ENCODE results near the gene CLSTN2. TPM values are rescaled to one million over a fixed set of nuclear protein-coding genes. Genes with fewer than 3 reads are reported as not detected.

The CLSTN2 gene
- total and polyA plus RNA-seq, 2 of the 8 experiments (the other 6 are each of a cell fraction or from before 2014, with no cell fraction given), result 0.39 to 0.52 TPM

DNA sequence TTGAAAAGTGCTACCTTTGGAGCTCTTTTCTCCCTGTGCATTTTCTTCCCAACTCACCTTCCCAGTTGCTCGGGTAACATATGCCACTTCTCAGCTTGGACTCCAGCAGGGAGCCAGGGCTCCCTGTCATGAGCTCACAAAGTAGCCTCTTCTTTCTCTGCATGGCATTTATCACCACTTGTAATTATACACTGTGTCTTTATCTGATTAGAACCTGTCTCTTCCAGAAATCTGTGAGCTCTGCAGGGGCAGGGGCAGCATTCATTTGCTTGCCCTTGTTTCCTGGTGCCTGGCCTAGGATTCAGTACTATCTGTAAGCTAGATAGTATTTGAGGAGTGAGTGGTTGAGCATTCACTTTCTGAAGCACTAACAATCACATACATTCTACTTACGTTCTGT, 100.9 kb downstream of the CLSTN2 start:
- FAIRE-seq (no peak), DNase-seq (ENCODE audit: low read depth in 1 of 2, low spot score in 2 of 2) (no peak)
- no peaks in the 10 kb centered on the region for H3K79me1 ChIP-seq (ENCODE audit: low read depth, low read length)
- CTCF ChIA-PET (ENCODE audit: partially characterized antibody), result interaction anchor here (0.8 to 2.1 kb wide), 6 partner anchors 11 to 863 kb away, joined by 3 to 6 read pairs (median 4); no protein-coding TSS in a partner anchor
- H4K91ac ChIP-seq (replicated peaks; ENCODE audit: insufficient read length, low read length), result no peak overlapping the region
- H2AFZ ChIP-seq (ENCODE audit: low read length), result no peak overlapping the region
- H2BK120ac ChIP-seq (replicated peaks; ENCODE audit: low read depth, low read length), result no peak overlapping the region
- POLR2A ChIA-PET (ENCODE audit: partially characterized antibody), result no interaction called here
- no peak overlapping the region for H3K14ac ChIP-seq (ENCODE audit: insufficient read length)
- no peak overlapping the region for H3K56ac ChIP-seq (replicated peaks; ENCODE audit: insufficient read length, low read depth, low read length)
- no peak overlapping the region for H4K5ac ChIP-seq (ENCODE audit: insufficient read length, low read depth, low read length)
- 72% methylated on average over 2 of the region's 2 CpGs; no CpG with 5 or more reads in 1 of the 2 experiments for whole genome bisulfite sequencing, 2 experiments (ENCODE audit: extremely low coverage in 1 of 2, insufficient coverage in 1 of 2, insufficient read length in 1 of 2, insufficient replicate concordance in 2 of 2, low coverage in 1 of 2, low lambda C conversion rate in 2 of 2, missing lambda C conversion rate in 1 of 2)
- no peaks in the 10 kb centered on the region for H3K23me2 ChIP-seq (ENCODE audit: low read depth, low read length)
- no peak overlapping the region for H3K4me3 ChIP-seq (ENCODE audit: extremely low read depth in 1 of 4, insufficient read depth in 2 of 4, low read depth in 3 of 4, low read length in 4 of 4)
- no peak overlapping the region for H2AK5ac ChIP-seq (ENCODE audit: low read depth, low read length)
- H3K23ac ChIP-seq (ENCODE audit: insufficient read length), result no peak overlapping the region
- H3K9me3 ChIP-seq (ENCODE audit: insufficient read depth in 2 of 2, low read depth in 1 of 2, low read length in 1 of 2), result no peaks in the 10 kb centered on the region
- H4K20me1 ChIP-seq (replicated peaks in 1 of 2; ENCODE audit: control insufficient read depth in 1 of 2, insufficient read depth in 2 of 2, low read length in 2 of 2), result no peaks in the 10 kb centered on the region
- no peaks in the 10 kb centered on the region for H3K79me2 ChIP-seq (ENCODE audit: control insufficient read depth in 1 of 2, insufficient read depth in 2 of 2, low read length in 2 of 2)
- no peak overlapping the region for H4K8ac ChIP-seq (ENCODE audit: extremely low read depth, insufficient read depth, low read length)
- no peak for TF ChIP-seq ASH2L (IDR thresholded peaks at IDR 0.05; ENCODE audit: low read length)
- no peak for TF ChIP-seq SIX5 (IDR thresholded peaks at IDR 0.05; ENCODE audit: low read depth, low read length)
- TF ChIP-seq SP4 (IDR thresholded peaks at IDR 0.05; ENCODE audit: low read length), result no peak
- TF ChIP-seq NRF1 (IDR thresholded peaks at IDR 0.05; ENCODE audit: low read depth, low read length), result no peak
- no peak for TF ChIP-seq EGR1 (IDR thresholded peaks at IDR 0.05; ENCODE audit: borderline replicate concordance, low read depth, low read length)
- no peak for TF ChIP-seq JUN (IDR thresholded peaks at IDR 0.05; ENCODE audit: low read depth, low read length)
- TF ChIP-seq TCF12 (IDR thresholded peaks at IDR 0.05; ENCODE audit: low read depth, low read length), result no peak
- TF ChIP-seq RAD21 (IDR thresholded peaks at IDR 0.05 in 1 of 2, conservative IDR thresholded peaks at IDR 0.05 in 1 of 2; ENCODE audit: low read depth in 2 of 2, low read length in 2 of 2), result no peak
- no peak for TF ChIP-seq YY1 (IDR thresholded peaks at IDR 0.05; ENCODE audit: low read depth, low read length)
- TF ChIP-seq KDM5A (IDR thresholded peaks at IDR 0.05; ENCODE audit: low read length), result no peak
- no peak overlapping the region for H2BK12ac ChIP-seq (ENCODE audit: low read depth, low read length)
- no peak overlapping the region for H3K9ac ChIP-seq (replicated peaks in 1 of 4; ENCODE audit: extremely low read depth in 1 of 4, low read depth in 3 of 4, low read length in 3 of 4)
- no peak overlapping the region for H3K18ac ChIP-seq (ENCODE audit: extremely low read depth, low read length)
- H2BK5ac ChIP-seq (ENCODE audit: low read depth, low read length), result no peak overlapping the region
- H3K4me2 ChIP-seq (ENCODE audit: insufficient read depth in 1 of 2, low read depth in 2 of 2, low read length in 2 of 2), result no peak overlapping the region
- H2BK15ac ChIP-seq (ENCODE audit: low read length), result no peak overlapping the region
- H3K4ac ChIP-seq (replicated peaks; ENCODE audit: insufficient read length, low read depth, low read length), result no peak overlapping the region
- H3K27me3 ChIP-seq (replicated peaks in 1 of 4; ENCODE audit: control insufficient read depth in 3 of 4, extremely low read depth in 1 of 4, insufficient read depth in 3 of 4, low read length in 3 of 4), result no peaks in the 10 kb centered on the region
- no peak overlapping the region for H3K27ac ChIP-seq (ENCODE audit: low read depth, low read length)
- H3K4me1 ChIP-seq (replicated peaks in 1 of 4; ENCODE audit: control insufficient read depth in 3 of 4, insufficient read depth in 4 of 4, low read length in 3 of 4), result peaks cover 0 to 5% (median 0%) of the 10 kb centered on the region in 4 experiments; a peak in 1 of 7 replicates
- no peak overlapping the region for H2BK20ac ChIP-seq (ENCODE audit: low read length)
- no peaks in the 10 kb centered on the region for H3K36me3 ChIP-seq (ENCODE audit: control insufficient read depth in 2 of 4, insufficient read depth in 4 of 4, low read length in 3 of 4)

Measured in H1 (cell line).